NT2/D1 (cell line): Measurements from ENCODE around the gene TNKS2.
"Not testable (repeated sequence)": the region's sequence is repeated elsewhere in the genome, so short reads cannot be mapped to it uniquely, and the experiment has no call there.

Experiments
- DNase-seq: peaks from one replicate; pipeline ENCODE4 v3.0.0-alpha.2; 2011; ENCODE audit warnings: low read depth, low spot score
- H3K27me3 ChIP-seq: 2 replicates; pipeline ENCODE4 v1.6.0; 2011; ENCODE audit warnings: mild to moderate bottlenecking; ENCODE audit not compliant: insufficient read length, insufficient read depth
- H3K36me3 ChIP-seq: 2 replicates; pipeline ENCODE4 v1.6.1; 2011; ENCODE audit warnings: mild to moderate bottlenecking, low read length, mixed read lengths; ENCODE audit not compliant: insufficient read depth, insufficient read length
- H3K4me1 ChIP-seq: 2 replicates; pipeline ENCODE4 v1.5.1; 2011; ENCODE audit not compliant: insufficient read depth, insufficient read length
- H3K4me3 ChIP-seq: 2 replicates; pipeline ENCODE4 v1.5.1; 2011; ENCODE audit warnings: low read depth; ENCODE audit not compliant: insufficient read length
- H3K9ac ChIP-seq: 2 replicates; pipeline ENCODE4 v1.6.0; 2011; ENCODE audit warnings: low read depth; ENCODE audit not compliant: insufficient read length
- H3K9me3 ChIP-seq: 2 replicates; pipeline ENCODE4 v1.5.1; 2011; ENCODE audit warnings: mild to moderate bottlenecking, low read length; ENCODE audit not compliant: insufficient read depth
- SUZ12 ChIP-seq: IDR thresholded peaks from 2 replicates; pipeline ENCODE4 v1.6.1; 2011; ENCODE audit not compliant: insufficient read length, insufficient read depth; ENCODE audit errors: extremely low read depth
- YY1 ChIP-seq: IDR thresholded peaks from 2 replicates; pipeline ENCODE4 v1.6.1; 2011; ENCODE audit not compliant: insufficient read length, insufficient read depth
- ZNF274 ChIP-seq: IDR thresholded peaks from 2 replicates; pipeline ENCODE4 v1.6.1; 2011; ENCODE audit warnings: mild to moderate bottlenecking, low read depth, low read length

The TNKS2 gene

DNA sequence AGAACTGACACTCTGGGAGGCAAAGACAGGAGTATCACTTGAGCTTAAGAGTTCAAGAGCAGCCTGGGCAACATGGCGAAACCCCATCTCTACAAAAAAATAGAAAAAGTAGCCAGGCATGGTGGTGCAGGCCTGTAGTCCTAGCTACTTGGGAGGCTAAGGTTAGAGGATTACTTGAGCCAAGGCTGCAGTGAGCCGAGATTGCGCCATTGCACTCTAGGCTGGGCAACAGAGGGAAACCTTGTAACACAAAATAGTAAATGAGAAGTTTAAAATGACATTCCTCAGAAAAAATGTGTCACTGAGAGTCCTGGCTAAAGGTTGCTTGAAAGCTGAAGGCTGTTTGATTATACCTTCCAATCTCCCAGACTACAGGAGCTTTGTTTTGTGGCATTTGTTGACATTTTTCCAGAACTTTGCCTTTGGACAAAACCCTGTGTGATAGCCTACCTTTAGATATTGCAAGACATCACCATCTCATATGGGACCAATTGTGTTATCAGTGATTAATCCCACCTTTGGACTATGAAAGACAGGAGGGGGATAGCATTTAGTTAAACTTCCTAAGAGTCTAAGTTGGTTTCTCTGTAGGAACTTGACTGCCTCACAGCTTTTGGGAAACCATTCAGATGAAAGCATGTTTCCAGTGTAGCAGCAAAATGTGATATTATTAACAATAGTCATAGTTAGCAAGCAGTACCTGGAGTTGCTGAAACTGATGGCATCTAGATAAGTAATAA is 5.3 kb downstream of the TNKS2 start:
- Histone ChIP-seq H3K4me3 (no peak overlapping the region), H3K9me3 (no peaks in the 10 kb centered on the region), H3K36me3 (peaks cover 30% of the 10 kb centered on the region), H3K4me1 (no peaks in the 10 kb centered on the region), H3K9ac (no peak overlapping the region), H3K27me3 (no peaks in the 10 kb centered on the region)
- no peak for TF ChIP-seq ZNF274
- DNase-seq, result no peak

DNA sequence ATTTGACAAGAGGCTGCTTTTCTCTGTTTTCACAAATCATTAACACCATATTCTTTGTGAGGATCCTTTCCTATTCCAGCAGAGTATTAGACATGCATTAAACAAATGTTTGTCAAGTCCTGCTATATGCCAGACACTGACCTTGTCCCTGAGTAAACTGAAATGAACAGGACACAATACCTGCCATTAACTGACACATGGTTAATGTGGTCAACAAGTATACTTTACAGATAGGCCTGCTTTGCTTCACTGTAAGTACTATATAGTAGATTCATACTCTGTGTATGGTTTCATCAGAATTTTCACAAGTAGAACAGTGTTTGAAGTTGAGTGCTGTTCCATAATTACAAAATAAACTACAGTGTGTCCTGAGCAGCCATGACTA is 5.9 kb downstream of the TNKS2 start:
- TF ChIP-seq SUZ12, result no peak
- TF ChIP-seq YY1, result no peak
- no peak for TF ChIP-seq ZNF274
- no peak overlapping the region for H3K4me3 ChIP-seq
- no peak for DNase-seq
- H3K27me3 ChIP-seq, result no peaks in the 10 kb centered on the region
- no peak overlapping the region for H3K9ac ChIP-seq
- peaks cover 35% of the 10 kb centered on the region for H3K36me3 ChIP-seq
- H3K4me1 ChIP-seq, result no peaks in the 10 kb centered on the region
- H3K9me3 ChIP-seq, result no peaks in the 10 kb centered on the region

DNA sequence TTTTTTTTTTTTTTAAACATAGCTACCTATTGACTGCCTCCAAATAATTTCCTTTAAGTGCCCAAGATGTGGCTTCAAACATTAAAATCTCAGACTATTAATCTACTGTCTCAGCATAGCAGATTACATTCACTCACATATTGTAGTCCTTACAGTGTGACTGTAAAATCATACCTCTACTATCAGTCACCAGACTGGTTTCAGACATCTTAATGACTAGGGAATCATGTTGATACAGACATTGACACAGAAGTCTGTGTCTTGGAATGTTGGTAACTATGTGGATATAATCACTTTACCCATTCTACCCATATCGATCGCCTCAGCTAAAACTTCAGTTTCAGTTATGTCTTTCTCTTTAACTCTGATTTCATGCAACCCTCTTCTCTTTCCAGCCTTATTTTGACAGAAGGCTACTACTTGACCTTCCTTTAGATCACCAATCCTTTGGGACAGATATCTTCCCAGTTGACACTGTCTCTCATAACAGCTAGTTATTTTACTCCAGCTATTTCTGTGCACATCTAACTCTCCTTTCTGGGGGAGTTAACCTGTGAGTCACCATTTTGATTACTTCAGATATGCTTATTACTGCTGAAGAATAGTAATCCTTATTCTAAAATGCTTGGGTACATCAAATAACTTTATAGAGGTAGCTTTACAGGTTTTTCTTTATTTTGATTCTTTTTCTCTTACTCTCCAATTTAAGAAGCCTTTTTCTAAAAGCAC is 7.0 kb downstream of the TNKS2 start:
- H3K9me3 ChIP-seq, result no peaks in the 10 kb centered on the region
- DNase-seq, result no peak
- no peaks in the 10 kb centered on the region for H3K27me3 ChIP-seq
- H3K4me1 ChIP-seq, result no peaks in the 10 kb centered on the region
- no peak overlapping the region for H3K9ac ChIP-seq
- TF ChIP-seq SUZ12 (no peak), ZNF274 (no peak), YY1 (no peak)
- peaks cover 36% of the 10 kb centered on the region for H3K36me3 ChIP-seq
- no peak overlapping the region for H3K4me3 ChIP-seq

DNA sequence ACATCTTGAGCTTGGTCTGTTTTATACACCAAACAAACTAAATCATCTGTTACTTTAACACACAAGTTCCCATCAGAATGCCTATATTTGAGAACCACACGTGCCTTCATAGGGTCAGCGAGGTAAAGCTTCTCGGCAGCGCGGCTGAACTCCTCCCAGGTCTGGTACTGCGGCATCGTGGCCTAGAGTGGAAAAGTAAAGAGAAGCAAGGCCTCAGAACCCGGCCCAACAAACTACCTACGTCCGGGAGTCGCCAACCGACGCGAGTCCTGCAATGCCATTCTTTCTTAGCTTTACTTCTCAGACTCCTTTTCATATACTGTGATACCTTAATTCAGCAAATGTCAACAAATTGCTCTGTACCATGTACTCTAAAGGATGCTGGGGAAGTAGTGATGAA is 9.0 kb downstream of the TNKS2 start:
- not testable (repeated sequence) for H3K9ac ChIP-seq, H3K9me3 ChIP-seq, H3K4me3 ChIP-seq, H3K4me1 ChIP-seq, DNase-seq, H3K27me3 ChIP-seq
- peaks cover 29% of the 10 kb centered on the region for H3K36me3 ChIP-seq

DNA sequence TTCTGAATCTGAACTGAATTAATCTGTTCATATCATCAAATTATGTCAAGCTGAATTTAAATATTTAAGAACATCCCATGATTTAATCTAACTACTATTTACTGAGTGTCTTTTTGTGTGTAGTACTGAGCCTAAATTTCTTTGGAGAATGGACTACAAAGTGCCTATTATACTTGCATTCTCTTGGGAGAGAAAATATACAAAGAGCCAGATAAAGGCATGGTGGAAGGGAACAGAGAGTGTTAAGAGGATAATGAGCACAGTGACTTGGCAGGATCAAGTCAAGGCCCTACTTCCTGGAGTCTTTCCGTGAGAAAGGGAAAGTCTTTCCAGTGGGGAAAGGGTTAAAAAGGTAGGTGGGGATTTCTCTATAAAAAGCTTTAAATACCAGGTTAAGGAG is 15.0 kb downstream of the TNKS2 start:
- no peak for TF ChIP-seq SUZ12
- TF ChIP-seq ZNF274, result no peak
- no peak for TF ChIP-seq YY1
- no peak overlapping the region for H3K4me3 ChIP-seq
- H3K4me1 ChIP-seq, result no peaks in the 10 kb centered on the region
- peaks cover 47% of the 10 kb centered on the region for H3K36me3 ChIP-seq
- H3K9ac ChIP-seq, result no peak overlapping the region
- H3K27me3 ChIP-seq, result no peaks in the 10 kb centered on the region
- DNase-seq, result no peak
- H3K9me3 ChIP-seq, result no peaks in the 10 kb centered on the region

DNA sequence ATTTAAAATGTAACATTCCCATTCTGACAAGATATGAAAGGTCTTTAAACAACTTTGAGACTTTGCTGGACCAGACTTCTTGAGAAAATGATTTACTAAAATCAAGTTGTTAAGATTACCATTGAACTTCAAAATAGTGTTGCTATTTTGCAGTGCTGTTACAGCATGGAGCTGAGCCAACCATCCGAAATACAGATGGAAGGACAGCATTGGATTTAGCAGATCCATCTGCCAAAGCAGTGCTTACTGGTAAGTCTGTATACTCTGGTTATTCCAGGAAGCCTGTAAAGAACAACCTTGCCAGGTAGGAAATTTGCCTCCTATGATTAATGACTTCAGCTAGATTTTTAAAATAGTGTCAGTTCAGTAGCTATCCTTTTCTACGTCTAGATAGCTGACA is 18.8 kb downstream of the TNKS2 start:
- H3K9me3 ChIP-seq, result no peaks in the 10 kb centered on the region
- no peaks in the 10 kb centered on the region for H3K4me1 ChIP-seq
- DNase-seq, result no peak
- TF ChIP-seq ZNF274, result no peak
- TF ChIP-seq YY1, result no peak
- TF ChIP-seq SUZ12, result no peak
- H3K4me3 ChIP-seq, result no peak overlapping the region
- peaks cover 56% of the 10 kb centered on the region for H3K36me3 ChIP-seq
- H3K27me3 ChIP-seq, result no peaks in the 10 kb centered on the region
- no peak overlapping the region for H3K9ac ChIP-seq

DNA sequence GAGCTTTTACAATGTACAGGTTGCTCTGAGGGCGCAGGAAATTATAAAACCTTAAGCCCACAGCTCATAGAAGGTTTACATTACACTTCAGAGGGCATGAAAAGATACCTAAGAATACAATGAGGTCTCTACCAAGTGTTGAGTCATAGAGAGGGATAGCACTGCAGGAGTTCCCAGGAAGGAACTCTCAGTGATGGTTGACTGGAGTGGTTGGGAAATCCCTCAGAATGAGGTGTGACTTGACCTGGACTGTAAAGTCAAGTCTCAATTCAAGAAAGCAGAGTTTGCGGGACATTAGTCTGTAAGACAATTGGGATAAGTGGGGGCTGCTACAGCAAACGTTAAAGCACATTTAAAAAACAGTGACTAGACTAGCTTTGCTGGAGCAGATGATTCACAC is 21.9 kb downstream of the TNKS2 start:
- H3K4me3 ChIP-seq, result no peak overlapping the region
- no peaks in the 10 kb centered on the region for H3K9me3 ChIP-seq
- TF ChIP-seq ZNF274, result no peak
- no peak for TF ChIP-seq SUZ12
- no peak for TF ChIP-seq YY1
- H3K4me1 ChIP-seq, result no peaks in the 10 kb centered on the region
- no peak overlapping the region for H3K9ac ChIP-seq
- DNase-seq, result no peak
- no peaks in the 10 kb centered on the region for H3K27me3 ChIP-seq
- H3K36me3 ChIP-seq, result peaks cover 50% of the 10 kb centered on the region

DNA sequence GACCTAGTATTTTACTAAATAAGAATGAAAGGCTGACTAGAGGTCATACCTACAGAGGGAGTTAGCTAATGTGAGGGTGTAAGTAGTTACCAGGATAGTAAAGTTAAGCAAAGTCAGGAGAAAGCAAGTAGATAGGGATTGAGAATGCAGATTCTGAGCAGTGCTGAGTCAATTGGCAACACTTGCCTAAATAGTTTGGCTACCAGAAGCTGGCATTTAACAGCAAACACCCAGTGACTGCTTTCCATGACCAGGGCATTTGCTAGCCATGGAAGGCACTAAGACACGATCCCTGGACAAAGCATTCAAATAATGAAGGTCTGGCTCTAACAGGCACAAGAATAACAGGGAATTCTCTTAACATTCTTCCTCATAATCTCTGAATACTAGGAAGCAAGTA is 25.9 kb downstream of the TNKS2 start:
- Histone ChIP-seq H3K9me3 (no peaks in the 10 kb centered on the region), H3K4me3 (no peak overlapping the region), H3K4me1 (no peaks in the 10 kb centered on the region), H3K36me3 (peaks cover 48% of the 10 kb centered on the region), H3K27me3 (no peaks in the 10 kb centered on the region), H3K9ac (no peak overlapping the region)
- TF ChIP-seq YY1 (no peak), ZNF274 (no peak), SUZ12 (no peak)
- no peak for DNase-seq
